GM19324 (cell line): ENCODE data around the gene ANO7.

Experiments
- ATAC-seq: cut with Tn5 transposase; IDR thresholded peaks from one replicate; pipeline ENCODE4 v1.9.1; 2021; ENCODE audit warnings: mild to moderate bottlenecking, moderate library complexity; ENCODE audit not compliant: unreplicated experiment, low FRiP score

The ANO7 gene

GRCh38 chr2:241204490-241204889 is 16.0 kb downstream of the ANO7 start:
- ATAC-seq = no peak

GRCh38 chr2:241205086-241205485 is 16.6 kb downstream of the ANO7 start:
- ATAC-seq = no peak

DNA sequence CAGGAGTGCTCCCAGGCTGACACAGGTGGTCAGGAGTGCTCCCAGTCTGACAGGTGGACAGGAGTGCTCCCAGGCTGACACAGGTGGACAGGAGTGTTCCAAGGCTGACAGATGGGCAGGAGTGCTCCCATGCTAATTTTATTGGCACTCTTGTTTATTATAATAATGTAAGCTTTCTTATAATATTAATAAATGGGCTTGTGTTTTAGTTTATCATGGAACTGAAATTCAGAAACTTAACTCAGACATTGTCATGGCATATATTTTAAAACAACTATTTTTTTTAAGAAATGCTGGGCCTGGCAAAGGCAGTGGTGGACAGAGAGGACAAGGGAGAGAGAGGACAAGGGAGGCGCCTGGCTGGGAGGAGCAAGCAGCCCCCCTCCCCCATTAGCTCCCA is 18.7 kb downstream of the ANO7 start:
- ATAC-seq = no peak

DNA sequence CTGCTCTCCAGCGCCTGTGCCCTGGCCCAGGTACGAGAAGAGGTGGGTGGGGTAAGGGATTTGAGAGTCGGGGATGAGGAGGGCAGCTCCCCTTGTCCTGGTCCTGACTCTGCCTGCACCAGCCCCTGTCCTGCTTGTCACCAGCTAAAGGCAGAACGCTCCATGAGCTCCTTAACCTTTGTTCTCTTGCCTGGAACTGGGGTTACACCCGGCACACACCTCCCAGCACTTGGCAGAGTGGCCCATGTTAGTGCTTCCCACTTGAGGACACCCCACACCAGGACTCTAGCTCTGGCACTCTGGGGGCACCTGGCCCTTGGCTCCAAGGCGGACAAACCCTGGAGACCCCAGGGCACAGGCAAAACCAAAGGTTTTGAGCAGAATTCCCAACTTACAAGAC is 19.2 kb downstream of the ANO7 start:
- ATAC-seq = no peak

DNA sequence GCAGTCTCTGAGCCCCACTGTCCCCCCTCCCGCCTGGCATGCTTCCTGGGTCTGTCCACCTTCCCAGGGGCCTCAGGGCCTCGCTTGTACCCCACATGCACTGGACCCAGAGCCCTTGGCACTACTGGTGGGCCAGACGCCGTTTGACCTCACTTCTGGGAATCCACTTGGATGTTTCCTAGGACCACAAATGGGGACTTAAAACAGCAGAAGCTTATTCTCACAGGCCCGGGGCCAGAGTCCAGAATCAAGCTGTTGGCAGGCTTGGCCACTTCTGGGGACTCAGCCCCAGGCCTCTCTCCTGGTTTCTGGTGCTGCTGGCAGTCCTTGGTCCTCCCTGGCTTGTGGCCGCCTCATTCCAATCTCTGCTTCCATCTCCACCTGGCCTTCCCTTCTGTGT is 19.6 kb downstream of the ANO7 start:
- no peak for ATAC-seq

GRCh38 chr2:241209271-241209670 is 20.8 kb downstream of the ANO7 start:
- no peak for ATAC-seq

DNA sequence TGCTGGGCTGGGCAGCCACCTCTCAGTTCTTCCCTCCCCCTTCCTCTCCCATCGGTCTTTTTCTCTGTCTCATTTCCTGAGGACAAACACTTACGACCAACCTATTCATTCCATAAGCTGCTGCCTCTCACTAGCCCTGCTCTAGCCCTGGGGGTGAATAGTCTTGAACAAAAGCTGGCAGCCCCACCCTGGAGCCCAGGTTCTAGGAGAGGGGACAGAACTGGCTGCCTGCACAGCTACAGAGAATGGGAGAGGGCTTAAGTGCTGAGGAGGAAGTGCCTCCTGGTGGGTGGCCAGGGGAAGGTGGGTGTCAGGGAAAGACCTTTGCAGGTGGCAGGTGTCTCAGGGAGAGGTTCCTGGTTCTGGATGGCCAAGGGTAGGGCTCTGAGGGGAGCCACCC is 22.8 kb downstream of the ANO7 start:
- no peak for ATAC-seq

DNA sequence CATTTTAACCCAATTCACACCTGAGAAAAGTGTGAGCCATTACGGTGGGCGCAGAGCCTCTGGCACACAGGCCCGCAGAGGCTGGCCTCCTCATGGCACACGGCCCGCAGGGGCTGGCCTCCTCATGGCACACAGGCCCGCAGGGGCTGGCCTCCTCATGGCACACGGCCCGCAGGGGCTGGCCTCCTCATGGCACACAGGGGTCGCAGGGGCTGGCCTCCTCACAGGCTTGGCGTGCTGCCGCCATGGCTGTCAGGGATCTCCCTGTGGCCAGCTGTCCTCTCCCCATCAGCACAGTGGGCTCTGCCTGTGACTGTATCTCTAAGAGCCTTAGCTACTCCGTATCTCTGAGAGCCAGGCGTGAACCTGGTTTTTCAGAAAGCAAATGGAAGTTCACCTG is 24.6 kb downstream of the ANO7 start:
- no peak for ATAC-seq

DNA sequence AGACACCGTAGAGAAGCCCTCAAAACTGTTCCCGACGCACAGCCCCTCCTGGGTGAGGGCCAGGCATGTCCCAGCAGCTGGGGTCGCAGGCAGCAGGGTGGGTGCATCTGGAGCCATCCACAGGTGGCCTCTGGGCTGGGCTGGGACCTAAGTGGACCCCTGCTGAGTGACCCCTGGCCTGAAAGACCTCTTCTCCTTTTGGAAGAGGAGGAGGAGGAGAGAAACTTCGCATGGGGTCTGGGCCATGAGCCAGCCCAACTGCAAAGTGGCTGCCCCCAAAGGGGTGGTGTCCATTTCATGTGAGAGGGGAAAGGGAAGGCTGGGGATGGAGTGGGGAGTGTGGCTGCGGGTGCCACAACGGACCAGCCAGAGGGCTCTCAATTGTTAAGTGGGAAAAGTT is 25.1 kb downstream of the ANO7 start:
- no peak for ATAC-seq

DNA sequence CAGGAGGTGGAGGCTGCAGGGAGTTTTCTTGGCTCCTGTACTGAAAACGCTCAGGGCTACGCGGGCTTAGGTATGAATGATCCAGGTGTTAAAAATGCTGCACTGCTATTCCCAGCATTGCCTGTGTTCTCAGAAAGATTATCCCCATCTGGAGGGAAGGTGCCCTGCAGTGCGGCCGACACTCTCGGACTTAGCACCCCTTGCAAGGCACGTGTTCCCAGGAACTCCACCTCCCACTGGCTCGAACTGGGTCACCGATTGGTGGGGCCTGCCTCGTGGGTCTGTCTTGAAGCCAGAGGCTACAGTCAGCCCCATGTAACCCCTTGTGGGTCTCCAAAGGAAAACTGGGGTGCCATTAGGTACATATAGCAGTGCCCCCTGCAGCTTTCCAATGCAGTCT is 25.7 kb downstream of the ANO7 start:
- no peak for ATAC-seq

DNA sequence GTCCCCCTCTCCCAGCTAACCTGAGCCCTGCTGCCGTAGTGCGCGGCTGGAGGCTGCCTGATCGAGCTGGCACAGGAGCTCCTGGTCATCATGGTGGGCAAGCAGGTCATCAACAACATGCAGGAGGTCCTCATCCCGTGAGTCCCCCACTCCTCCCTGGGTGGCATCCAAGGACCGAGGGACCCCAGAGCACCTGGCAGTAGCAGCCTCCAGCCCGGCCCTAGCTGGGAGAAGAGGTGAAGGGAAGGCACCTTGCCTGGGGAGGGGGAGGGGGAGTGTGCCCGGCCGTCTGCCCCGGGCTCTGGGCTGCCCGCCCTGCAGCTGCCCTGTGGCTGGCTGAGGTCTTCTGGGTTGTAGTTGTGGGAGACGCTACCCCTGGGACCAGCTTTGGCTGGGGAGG is 26.3 kb downstream of the ANO7 start:
- ATAC-seq = no peak

DNA sequence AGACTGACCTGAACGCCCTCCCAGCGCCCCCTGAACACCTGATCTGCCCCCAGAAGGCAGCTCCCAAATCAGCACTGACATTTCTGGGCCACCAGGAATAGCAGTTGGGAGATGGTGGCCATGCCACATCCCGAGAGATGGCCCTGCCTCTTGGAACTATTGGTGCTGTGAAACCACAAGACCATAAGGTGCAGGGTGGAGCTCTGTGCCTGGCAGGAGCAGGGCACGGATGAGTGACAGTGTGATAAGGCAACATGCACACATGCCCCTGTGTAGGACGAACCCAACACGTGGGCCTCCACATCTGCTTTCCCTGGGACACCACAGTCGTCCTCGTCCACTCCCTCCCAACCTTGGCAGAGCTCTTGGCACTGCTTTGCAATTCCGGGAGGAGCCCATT is 26.9 kb downstream of the ANO7 start:
- ATAC-seq = no peak

- no peak for ATAC-seq
Measured at GRCh38 chr2:241216211-241216761, 27.8 kb downstream of the ANO7 start.

DNA sequence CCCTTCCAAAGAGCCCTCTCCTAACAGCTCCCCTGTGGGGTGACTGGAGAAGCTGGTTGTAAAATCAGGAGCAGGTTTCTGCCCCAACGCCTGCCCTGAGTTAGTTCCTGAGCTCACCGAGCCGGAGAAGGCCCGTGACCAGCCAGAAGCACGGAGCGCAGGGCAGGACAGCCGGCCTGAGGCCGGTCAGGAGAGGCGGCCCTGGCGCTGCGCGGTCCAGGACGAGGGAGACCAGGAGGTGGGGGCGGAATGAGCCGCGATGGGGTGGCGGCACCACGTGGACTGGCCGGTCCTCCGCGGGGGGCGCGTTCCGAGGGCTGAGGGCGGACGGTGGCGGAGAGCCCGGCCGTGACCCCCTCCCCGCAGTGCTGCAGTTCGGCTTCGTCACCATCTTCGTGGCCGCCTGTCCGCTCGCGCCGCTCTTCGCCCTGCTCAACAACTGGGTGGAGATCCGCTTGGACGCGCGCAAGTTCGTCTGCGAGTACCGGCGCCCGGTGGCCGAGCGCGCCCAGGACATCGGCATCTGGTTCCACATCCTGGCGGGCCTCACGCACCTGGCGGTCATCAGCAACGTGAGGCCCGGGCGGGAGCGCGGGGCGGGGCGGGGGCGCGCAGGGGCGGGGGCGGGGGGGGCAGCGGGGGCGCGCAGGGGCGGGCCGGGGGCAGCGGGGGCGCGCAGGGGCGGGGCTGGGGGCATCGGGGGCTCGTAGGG is 29.0 kb downstream of the ANO7 start:
- ATAC-seq = no peak

GRCh38 chr2:241218131-241219029 is 29.9 kb downstream of the ANO7 start:
- no peak for ATAC-seq

DNA sequence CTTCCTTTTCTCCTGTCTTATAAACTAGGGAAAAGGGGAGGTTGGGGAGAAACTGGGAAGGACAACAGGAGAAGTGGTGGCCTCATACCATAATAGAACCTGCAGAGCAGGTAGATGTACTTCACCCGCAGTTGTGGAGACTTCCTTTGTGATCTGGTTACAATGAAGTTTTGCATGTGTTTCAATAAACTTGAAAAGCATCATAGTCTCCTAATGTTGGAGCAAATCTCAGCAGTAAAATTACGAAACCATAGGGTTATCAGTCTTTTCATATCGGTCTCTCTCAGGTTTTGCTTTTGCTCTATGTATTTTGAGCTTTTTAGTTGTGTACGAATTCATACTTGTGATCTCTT is 30.5 kb downstream of the ANO7 start:
- ATAC-seq = no peak

DNA sequence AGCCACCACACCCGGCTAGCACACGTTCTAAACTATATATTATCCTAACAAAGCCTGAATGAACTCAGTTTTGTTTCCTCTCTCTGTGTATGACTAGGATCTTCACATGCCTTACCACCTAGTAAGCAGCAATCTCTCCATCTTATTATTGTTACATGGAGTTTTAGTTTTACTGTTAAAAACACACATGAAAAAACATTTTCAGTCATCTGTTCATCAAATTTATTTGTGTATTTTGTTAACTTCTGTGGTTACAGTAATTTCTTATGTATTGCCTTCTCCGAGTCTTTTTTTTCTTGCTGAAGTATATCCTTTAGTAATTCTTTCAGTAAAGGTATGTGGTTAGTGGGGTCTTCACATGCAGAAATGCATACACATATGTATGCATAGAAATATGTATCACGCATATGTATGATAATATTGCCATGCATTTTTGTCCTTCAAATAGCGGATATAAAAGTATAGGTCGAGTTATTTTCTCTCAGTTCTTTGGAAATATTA is 31.4 kb downstream of the ANO7 start:
- no peak for ATAC-seq

- ATAC-seq = no peak
Measured at GRCh38 chr2:241223211-241224017, 34.9 kb downstream of the ANO7 start.

GRCh38 chr2:241224018-241224850 is 35.8 kb downstream of the ANO7 start:
- no peak for ATAC-seq
